Right forelimb (tissue), 1 donor: ENCODE measurements around the gene SAC3D1.

Experiments used
- DNase-seq: peaks from one replicate; pipeline ENCODE4 v3.0.0-alpha.2; 2018

SAC3D1 gene

DNA sequence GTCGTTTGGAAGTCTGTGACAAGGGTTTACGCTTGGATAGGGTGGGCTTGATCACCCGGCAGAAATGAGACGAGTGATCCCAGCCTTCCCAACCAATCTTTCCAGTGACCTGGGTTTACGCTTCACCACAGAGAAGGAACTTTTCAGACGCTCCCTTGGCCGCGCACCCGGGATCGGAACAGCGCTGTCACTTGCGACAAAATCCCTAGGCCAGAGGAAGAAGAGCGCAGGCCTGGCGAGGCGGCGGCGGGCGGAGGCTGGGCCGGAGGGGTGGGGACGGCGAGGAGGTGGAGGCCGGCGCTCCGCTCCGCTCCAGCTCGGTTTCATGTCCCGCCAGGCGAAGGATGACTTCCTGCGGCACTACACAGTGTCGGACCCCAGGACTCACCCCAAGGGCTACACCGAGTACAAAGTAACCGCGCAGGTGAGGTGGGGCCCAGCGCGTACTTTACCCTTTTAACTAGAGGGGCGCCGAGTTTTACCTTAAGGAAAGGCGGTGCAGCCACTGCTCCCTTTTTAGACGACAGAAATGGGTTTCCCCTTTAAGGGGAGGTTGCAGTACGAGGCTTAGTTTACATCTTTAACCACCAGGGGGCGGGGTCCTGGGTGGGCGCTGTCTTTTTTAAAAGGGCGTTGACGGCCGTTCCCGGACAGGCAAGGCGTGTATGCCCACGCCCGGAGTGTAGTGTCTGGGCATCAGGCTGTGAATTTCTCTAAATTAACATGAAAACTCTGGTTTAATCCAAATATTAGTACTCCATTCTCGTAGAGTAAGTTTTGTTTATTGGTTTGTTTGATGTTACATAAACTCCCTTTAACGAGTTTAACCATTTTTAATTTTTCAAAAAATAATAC lies 13.6 kb upstream of the SAC3D1 start, which contains the start of gene SNX15:
Gene SNX15 (plus strand): TSS at position 227 of the 855 bp plus-strand sequence. CDS start 99 bp downstream, at position 326.
- peak; percentile 97 for DNase-seq

GRCh38 chr11:65032216-65032615 lies 8.8 kb upstream of the SAC3D1 start:
- DNase-seq, result no peak

GRCh38 chr11:65034423-65034822 lies 6.6 kb upstream of the SAC3D1 start:
- no peak for DNase-seq

GRCh38 chr11:65035579-65035978 lies 5.4 kb upstream of the SAC3D1 start:
- DNase-seq, result no peak

DNA sequence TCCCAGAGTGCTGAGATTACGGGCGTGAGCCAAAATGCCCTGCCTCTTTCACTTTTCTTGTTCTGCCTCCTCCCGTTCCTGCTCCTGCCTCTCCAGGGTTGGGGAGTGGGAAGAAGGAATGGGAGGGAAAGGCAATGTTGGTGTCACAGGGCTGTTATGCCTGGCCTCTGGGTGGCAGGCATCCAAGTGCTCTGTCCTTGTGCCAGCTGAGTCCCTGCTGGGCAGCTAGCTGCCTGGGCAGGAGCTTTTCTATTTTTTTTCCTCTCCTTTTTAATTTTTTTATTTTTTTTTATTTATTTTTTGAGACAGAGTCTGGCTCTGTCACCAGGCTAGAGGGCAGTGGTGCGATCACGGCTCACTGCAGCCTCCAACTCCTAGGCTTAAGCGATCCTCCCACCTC lies 4.1 kb upstream of the SAC3D1 start:
- DNase-seq, result no peak

- DNase-seq, result no peak
Measured at GRCh38 chr11:65040520-65040846, 527 bp upstream of the SAC3D1 start.

GRCh38 chr11:65042891-65043290 lies 1.9 kb downstream of the SAC3D1 start:
- no peak for DNase-seq

DNA sequence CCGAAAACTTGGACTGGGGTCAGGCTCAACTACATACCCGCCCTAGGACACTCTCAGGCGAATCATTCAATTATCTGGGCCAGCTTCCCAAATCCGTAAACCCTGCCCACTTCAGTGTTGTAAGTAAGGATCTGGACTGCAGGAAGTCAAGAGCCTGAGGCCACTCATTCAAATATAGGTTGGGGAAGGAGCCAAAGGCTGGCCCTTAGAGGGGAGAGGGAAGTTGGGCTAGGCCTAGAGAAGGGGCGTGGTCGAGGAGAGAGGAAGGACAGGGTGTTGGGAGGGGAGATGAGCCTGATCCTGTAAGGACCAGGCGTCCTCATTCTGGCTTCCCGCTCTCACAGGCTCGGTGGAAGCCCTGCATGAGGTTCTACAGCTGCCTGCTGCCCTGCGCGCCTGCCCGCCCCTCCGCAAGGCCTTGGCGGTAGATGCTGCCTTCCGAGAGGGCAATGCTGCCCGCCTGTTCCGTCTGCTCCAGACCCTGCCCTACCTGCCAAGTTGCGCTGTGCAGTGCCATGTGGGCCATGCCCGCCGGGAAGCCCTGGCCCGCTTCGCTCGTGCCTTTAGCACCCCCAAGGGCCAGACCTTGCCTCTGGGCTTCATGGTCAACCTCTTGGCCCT lies 3.0 kb downstream of the SAC3D1 start:
- DNase-seq, result no peak

DNA sequence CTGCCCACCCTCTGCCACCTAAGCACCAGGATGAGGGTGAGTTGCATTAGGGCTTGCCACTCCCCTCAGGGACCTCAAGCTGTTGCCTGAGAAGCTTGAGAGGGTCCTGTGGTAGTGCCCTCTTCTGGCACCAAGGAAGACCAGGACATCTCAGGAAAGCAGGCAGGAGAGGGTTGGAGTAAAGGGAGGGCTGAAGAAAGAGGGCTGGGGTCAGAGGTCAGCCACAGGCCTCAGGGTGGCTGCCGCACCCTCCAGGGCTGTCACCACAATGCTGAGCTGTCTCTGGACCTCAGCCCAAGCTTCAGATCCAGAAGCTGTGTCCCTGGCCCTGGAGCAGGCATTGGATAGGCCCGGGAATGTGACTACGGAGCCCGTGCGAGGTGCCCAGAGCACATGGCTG lies 4.1 kb downstream of the SAC3D1 start:
- no peak for DNase-seq

GRCh38 chr11:65045728-65046127 lies 4.7 kb downstream of the SAC3D1 start:
- DNase-seq, result no peak

DNA sequence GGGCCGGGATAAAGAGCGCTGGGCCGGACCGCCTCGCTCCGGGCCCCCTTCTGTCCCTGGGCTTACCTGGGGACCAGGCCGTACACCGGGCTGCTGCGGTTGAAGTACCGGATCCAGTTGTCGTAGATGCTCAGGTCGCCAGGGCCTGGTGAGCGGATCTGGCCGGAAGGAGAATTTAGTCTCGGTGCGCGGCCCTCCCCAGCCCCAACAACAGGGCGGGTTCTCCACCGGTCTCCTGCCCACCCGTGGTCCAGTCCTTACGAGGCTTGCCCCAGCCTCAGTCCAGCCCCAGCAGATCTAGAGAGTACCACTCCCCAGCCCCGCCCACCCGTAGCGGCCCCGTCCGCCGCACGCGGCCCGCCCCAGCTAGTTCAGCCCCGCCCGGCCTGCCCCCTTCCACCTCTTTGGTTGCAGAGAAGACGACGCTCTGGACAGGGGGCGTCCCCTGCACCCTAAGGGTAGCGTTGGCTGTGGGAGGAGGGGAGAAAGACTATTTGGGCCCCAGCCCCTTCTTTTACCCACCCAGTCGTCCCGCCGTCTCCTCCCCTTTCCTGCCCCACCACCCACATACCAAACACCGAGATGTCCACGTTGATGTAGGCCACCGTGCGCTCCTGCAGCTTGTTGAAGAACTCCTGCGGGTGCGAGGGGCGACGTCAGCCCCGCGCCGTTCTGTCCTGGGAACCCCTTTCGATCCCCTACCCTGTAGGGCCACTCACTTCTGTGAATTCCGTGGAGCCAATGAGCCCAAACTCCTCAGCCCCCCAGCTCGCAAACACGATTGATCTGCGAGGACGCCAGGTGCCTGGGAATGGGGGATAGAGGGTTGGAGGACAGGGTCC lies 6.8 kb downstream of the SAC3D1 start:
- DNase-seq, result peak; percentile 55

DNA sequence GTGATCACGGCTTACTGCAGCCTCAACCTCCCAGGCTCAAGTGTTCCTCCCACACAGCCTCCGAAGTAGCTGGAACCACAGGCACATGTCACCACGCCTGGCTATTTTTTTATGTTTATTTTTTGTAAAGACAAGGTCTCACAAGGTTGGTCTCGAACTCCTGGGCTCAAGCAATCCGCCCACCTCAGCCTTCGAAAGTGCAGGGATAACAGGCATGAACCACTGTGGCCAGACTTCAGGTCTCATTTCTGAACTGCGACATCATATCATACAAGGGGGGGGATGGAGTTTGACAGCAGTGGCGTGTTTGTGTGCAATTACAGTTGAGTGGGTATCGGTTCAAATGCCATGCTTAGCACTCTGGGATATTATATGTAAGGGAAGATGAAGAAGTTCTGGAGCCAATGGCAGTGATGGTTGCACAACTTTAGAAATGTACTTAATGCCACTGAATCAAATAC lies 10.4 kb downstream of the SAC3D1 start:
- DNase-seq, result no peak

DNA sequence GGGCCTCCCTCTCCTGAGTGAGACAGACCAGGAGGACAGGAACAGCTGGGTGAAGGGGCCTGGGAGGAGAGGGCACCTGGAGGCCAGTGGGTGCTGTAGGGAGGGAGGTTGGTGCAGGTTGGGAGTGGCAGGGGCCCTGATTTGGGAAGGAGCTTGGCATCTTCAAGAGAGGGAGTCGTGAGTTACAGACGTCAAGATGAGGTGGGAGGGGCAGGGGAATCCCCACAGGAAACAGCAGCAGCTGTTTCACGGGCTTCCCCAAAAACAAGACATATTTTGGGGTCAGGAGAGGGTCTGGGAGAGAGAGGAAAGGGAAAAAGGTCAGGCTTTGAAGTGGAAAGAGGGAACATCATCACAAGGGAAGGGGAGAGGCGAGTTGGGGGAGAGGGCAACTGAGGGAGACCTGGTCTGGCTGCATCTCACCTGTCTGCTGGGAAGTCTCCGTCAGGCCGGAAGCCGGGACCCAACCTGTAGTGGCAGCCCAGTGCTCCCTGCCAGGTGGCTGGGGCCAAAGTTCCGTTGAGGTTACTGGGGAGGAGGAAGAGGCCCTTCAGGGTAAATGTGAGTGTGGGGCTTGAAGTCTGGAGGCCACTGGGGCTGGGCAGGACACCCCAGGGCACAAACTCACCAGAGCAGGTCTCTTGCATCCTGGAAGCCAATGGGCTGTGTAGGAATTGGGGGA lies 13.0 kb downstream of the SAC3D1 start:
- no peak for DNase-seq

DNA sequence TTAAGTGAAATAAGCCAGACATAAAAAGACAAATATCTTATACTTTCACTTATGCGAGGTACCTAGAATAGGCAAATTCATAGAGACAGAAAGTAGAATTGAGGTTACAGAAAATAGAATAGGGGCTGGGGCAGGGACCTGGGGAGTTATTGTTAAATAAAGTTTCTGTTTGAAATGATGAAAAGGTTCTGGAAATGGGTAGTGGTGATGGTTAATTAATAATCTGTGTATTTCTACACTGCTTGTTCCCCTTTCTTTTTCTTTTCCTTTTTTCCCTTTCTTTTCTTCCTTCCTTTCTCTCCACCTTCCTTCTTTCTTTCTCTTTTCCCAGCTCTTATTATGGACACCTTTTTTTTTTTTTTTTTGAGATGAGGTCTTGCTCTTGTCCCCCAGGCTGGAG lies 14.5 kb downstream of the SAC3D1 start:
- no peak for DNase-seq

DNA sequence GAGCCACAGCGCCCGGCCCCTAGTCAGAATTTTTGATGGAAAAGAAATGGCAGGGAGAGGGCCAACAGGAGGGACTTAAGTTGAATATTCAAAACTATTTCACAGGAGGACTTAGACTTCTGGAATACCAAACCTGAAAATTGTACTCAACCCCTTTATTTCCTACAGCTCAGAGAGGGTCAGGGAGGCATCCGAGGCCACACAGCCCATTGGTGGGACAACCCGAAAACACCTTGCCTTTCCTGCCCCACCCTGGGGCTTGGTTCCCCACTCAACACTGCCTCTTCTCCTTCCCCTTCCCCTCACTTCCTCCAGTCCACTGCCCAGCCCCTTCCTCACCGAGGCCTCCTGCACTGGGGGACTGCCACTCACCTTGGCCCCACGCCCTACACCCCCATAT lies 16.0 kb downstream of the SAC3D1 start:
- DNase-seq, result no peak

GRCh38 chr11:65057526-65057925 lies 16.5 kb downstream of the SAC3D1 start:
- no peak for DNase-seq

DNA sequence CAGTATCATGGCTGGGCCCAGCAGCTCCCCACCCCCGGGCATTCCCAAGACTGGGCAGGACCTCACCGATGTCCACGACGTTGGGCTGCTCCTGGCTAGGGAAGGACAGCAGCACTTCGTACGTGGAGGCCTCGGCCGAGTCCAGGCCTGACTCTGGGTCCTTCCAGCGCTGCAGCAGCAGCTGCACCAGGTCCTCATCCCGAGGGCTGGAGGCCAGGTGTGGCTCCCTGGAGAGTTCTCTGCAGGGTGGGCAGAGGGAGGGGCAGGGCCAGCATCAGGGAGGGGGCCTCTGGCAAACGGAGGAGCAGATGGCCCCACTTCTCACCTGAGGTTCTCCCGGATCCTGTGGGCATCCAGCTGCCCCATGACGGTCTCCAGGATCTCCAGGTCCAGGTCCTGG lies 17.0 kb downstream of the SAC3D1 start:
- no peak for DNase-seq

DNA sequence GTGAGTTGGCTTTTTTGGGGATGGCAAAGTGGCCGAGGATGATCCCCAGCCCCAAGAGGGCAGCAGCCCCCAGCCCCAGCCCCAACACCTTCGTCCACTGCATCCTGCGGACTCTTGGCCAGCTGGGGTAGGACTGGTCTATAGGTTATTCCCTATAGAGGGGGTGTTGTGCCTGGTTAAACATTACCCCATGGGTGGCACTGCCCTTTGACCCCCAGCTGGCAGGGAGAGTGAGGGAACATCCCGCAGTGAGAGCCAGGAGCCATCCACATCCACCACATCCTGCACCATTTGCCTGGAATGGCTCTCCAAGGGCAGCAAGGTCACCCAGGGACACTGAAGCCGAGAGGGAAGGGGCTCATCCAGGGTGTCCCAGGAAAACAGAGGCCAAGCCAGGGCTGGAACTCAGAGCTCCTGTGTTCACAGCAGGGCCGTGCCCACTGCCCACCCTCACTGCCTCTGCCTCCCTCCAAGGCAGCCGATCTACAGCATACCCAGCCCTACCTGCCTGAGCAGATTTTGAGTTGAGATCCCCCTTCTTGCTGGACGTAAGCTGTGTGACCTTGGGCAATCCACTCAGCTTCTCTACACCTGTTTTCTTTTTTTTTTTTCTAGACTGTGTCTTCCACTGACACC lies 17.5 kb downstream of the SAC3D1 start, which contains the start of gene NAALADL1:
Gene NAALADL1 (minus strand): TSS at position 135 of the 636 bp plus-strand sequence. CDS start 32 bp downstream, at position 103.
- no peak for DNase-seq

- no peak for DNase-seq
Measured at GRCh38 chr11:65059523-65059922, 18.5 kb downstream of the SAC3D1 start.

- no peak for DNase-seq
Measured at GRCh38 chr11:65059959-65060824, 19.2 kb downstream of the SAC3D1 start.

DNA sequence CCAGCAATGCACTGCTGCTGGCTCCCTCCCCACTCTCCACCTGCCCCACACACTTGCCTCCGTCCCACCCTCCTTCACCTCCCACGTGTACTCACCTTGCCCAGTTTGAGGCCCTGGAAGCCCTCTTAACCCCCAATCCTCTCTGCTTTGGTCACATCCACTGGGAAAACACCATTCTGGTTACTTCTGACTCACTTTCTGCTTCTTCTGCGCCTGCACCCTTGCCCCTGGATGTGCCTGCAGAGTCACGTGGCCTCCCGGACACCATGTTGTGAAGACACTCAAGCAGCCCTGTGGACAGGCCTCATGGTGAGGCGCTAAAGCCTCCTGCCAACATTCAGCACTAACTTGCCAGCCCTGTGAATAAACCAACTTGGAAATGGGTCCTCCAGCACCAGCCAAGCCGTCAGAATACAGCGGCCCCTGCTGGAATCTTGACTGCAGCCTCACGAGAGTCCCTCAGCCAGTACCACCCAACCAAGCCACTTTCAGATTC lies 20.0 kb downstream of the SAC3D1 start:
- DNase-seq, result no peak
